IPS-20b (cell line): ENCODE measurements around the gene GNAL.

Experiments
- H3K27ac ChIP-seq: one replicate; pipeline ENCODE4 v1.5.1; 2013; ENCODE audit warnings: low read length
- H3K27me3 ChIP-seq: 2 replicates; pipeline ENCODE4 v1.6.1; 2013; ENCODE audit warnings: mild to moderate bottlenecking, low read length, inconsistent platforms; ENCODE audit not compliant: insufficient read depth
- H3K36me3 ChIP-seq: 2 replicates; pipeline ENCODE4 v1.6.1; 2013; ENCODE audit warnings: low read depth, mild to moderate bottlenecking, inconsistent platforms, low read length, moderate library complexity; ENCODE audit not compliant: insufficient read depth
- H3K4me1 ChIP-seq: 2 replicates; pipeline ENCODE4 v1.6.1; 2013; ENCODE audit warnings: mild to moderate bottlenecking, control low read depth, inconsistent platforms, low read length, moderate library complexity; ENCODE audit not compliant: insufficient read depth
- H3K4me3 ChIP-seq: 2 replicates; pipeline ENCODE4 v1.5.1; 2013; ENCODE audit warnings: mild to moderate bottlenecking, low read length, inconsistent platforms
- H3K9ac ChIP-seq: 2 replicates; pipeline ENCODE4 v1.6.1; 2013; ENCODE audit warnings: low read depth, mild to moderate bottlenecking, inconsistent platforms, low read length, moderate library complexity
- H3K9me3 ChIP-seq: 2 replicates; pipeline ENCODE4 v1.6.1; 2013; ENCODE audit warnings: mild to moderate bottlenecking, low read depth, low read length, inconsistent platforms; ENCODE audit not compliant: insufficient read depth

GNAL gene

GRCh38 chr18:11819938-11820337, 130.9 kb downstream of the GNAL start:
- Histone ChIP-seq H3K4me3 (no peak overlapping the region), H3K4me1 (peaks cover 12% of the 10 kb centered on the region), H3K9me3 (no peaks in the 10 kb centered on the region), H3K36me3 (no peaks in the 10 kb centered on the region), H3K27ac (no peak overlapping the region), H3K9ac (no peak overlapping the region), H3K27me3 (no peaks in the 10 kb centered on the region)

- Histone ChIP-seq H3K9ac (no peak overlapping the region), H3K4me3 (no peak overlapping the region), H3K27me3 (no peaks in the 10 kb centered on the region), H3K27ac (no peak overlapping the region), H3K36me3 (no peaks in the 10 kb centered on the region), H3K4me1 (peaks cover 12% of the 10 kb centered on the region), H3K9me3 (no peaks in the 10 kb centered on the region)
Observed at GRCh38 chr18:11820697-11821096, 131.6 kb downstream of the GNAL start.

- H3K9me3 ChIP-seq = no peaks in the 10 kb centered on the region
- H3K4me3 ChIP-seq = no peak overlapping the region
- H3K27me3 ChIP-seq = no peaks in the 10 kb centered on the region
- H3K9ac ChIP-seq = no peak overlapping the region
- no peaks in the 10 kb centered on the region for H3K36me3 ChIP-seq
- H3K4me1 ChIP-seq = peaks cover 12% of the 10 kb centered on the region
- no peak overlapping the region for H3K27ac ChIP-seq
Observed at GRCh38 chr18:11821208-11821607, 132.1 kb downstream of the GNAL start.

- H3K9ac ChIP-seq = no peak overlapping the region
- H3K4me1 ChIP-seq = peaks cover 16% of the 10 kb centered on the region
- H3K27me3 ChIP-seq = no peaks in the 10 kb centered on the region
- H3K36me3 ChIP-seq = no peaks in the 10 kb centered on the region
- H3K9me3 ChIP-seq = no peaks in the 10 kb centered on the region
- H3K27ac ChIP-seq = no peak overlapping the region
- no peak overlapping the region for H3K4me3 ChIP-seq
Observed at GRCh38 chr18:11821643-11822237, 132.7 kb downstream of the GNAL start.

- no peak overlapping the region for H3K9ac ChIP-seq
- H3K36me3 ChIP-seq = no peaks in the 10 kb centered on the region
- peaks cover 18% of the 10 kb centered on the region for H3K4me1 ChIP-seq
- no peak overlapping the region for H3K4me3 ChIP-seq
- no peak overlapping the region for H3K27ac ChIP-seq
- no peaks in the 10 kb centered on the region for H3K27me3 ChIP-seq
- H3K9me3 ChIP-seq = no peaks in the 10 kb centered on the region
Observed at GRCh38 chr18:11823545-11823944, 134.5 kb downstream of the GNAL start.

- no peaks in the 10 kb centered on the region for H3K9me3 ChIP-seq
- no peak overlapping the region for H3K4me3 ChIP-seq
- peaks cover 23% of the 10 kb centered on the region for H3K4me1 ChIP-seq
- H3K27me3 ChIP-seq = no peaks in the 10 kb centered on the region
- no peak overlapping the region for H3K9ac ChIP-seq
- H3K27ac ChIP-seq = no peak overlapping the region
- H3K36me3 ChIP-seq = no peaks in the 10 kb centered on the region
Observed at GRCh38 chr18:11826836-11827235, 137.8 kb downstream of the GNAL start.

- Histone ChIP-seq H3K4me1 (peaks cover 16% of the 10 kb centered on the region; the same call in 1 of the 2 replicates), H3K9ac (peak overlapping the region; percentile 50; the same call in 1 of the 2 replicates), H3K27me3 (no peaks in the 10 kb centered on the region), H3K9me3 (no peaks in the 10 kb centered on the region), H3K27ac (peak overlapping the region; percentile 5), H3K36me3 (no peaks in the 10 kb centered on the region), H3K4me3 (peak overlapping the region; percentile 2; the same call in 1 of the 2 replicates)
Observed at GRCh38 chr18:11828786-11829432, 139.8 kb downstream of the GNAL start.

GRCh38 chr18:11830585-11830984, 141.5 kb downstream of the GNAL start:
- Histone ChIP-seq H3K4me3 (no peak overlapping the region), H3K9ac (no peak overlapping the region), H3K27me3 (no peaks in the 10 kb centered on the region), H3K9me3 (no peaks in the 10 kb centered on the region), H3K27ac (no peak overlapping the region), H3K4me1 (peaks cover 16% of the 10 kb centered on the region; the same call in 1 of the 2 replicates), H3K36me3 (no peaks in the 10 kb centered on the region)

- H3K4me1 ChIP-seq = peaks cover 10% of the 10 kb centered on the region; the same call in 1 of the 2 replicates
- H3K36me3 ChIP-seq = no peaks in the 10 kb centered on the region
- no peak overlapping the region for H3K4me3 ChIP-seq
- no peaks in the 10 kb centered on the region for H3K9me3 ChIP-seq
- H3K27me3 ChIP-seq = no peaks in the 10 kb centered on the region
- no peak overlapping the region for H3K27ac ChIP-seq
- no peak overlapping the region for H3K9ac ChIP-seq
Observed at GRCh38 chr18:11831921-11832320, 142.9 kb downstream of the GNAL start.

GRCh38 chr18:11834772-11835171, 145.7 kb downstream of the GNAL start:
- H3K9ac ChIP-seq = no peak overlapping the region
- H3K27ac ChIP-seq = no peak overlapping the region
- no peak overlapping the region for H3K4me3 ChIP-seq
- H3K9me3 ChIP-seq = no peaks in the 10 kb centered on the region
- H3K36me3 ChIP-seq = no peaks in the 10 kb centered on the region
- no peaks in the 10 kb centered on the region for H3K27me3 ChIP-seq
- H3K4me1 ChIP-seq = peaks cover 2% of the 10 kb centered on the region; the same call in 1 of the 2 replicates

- peaks cover 2% of the 10 kb centered on the region; the same call in 1 of the 2 replicates for H3K4me1 ChIP-seq
- no peak overlapping the region for H3K27ac ChIP-seq
- H3K36me3 ChIP-seq = no peaks in the 10 kb centered on the region
- no peaks in the 10 kb centered on the region for H3K9me3 ChIP-seq
- no peaks in the 10 kb centered on the region for H3K27me3 ChIP-seq
- H3K4me3 ChIP-seq = no peak overlapping the region
- no peak overlapping the region for H3K9ac ChIP-seq
Observed at GRCh38 chr18:11839556-11839955, 150.5 kb downstream of the GNAL start.

GRCh38 chr18:11840493-11840892, 151.4 kb downstream of the GNAL start:
- Histone ChIP-seq H3K27ac (no peak overlapping the region), H3K27me3 (no peaks in the 10 kb centered on the region), H3K4me3 (no peak overlapping the region), H3K4me1 (peaks cover 2% of the 10 kb centered on the region; the same call in 1 of the 2 replicates), H3K9ac (no peak overlapping the region), H3K9me3 (no peaks in the 10 kb centered on the region), H3K36me3 (no peaks in the 10 kb centered on the region)
